ENCODE measurements around the gene SNED1.

SNED1 gene

GRCh38 chr2:241112046-241112445, 113.6 kb downstream of the SNED1 start:
- TF ChIP-seq CTCF (conservative IDR thresholded peaks at IDR 0.05; ENCODE audit: low read depth, low read length) = no peak
- no peak for DNase-seq (ENCODE audit: low read depth)
- no peak overlapping the region for H3K4me3 ChIP-seq (ENCODE audit: low read length)

- no peak for DNase-seq (ENCODE audit: low read depth)
- no peak overlapping the region for H3K4me3 ChIP-seq (ENCODE audit: low read length)
- TF ChIP-seq CTCF (conservative IDR thresholded peaks at IDR 0.05; ENCODE audit: low read depth, low read length) = no peak
These were observed 114.2 kb downstream of the SNED1 start for GRCh38 chr2:241112592-241112991.

- H3K4me3 ChIP-seq (ENCODE audit: low read length) = no peak overlapping the region
- TF ChIP-seq CTCF (conservative IDR thresholded peaks at IDR 0.05; ENCODE audit: low read depth, low read length) = no peak
- no peak for DNase-seq (ENCODE audit: low read depth)
These were observed 116.4 kb downstream of the SNED1 start for GRCh38 chr2:241114836-241115235.

- no peak for TF ChIP-seq CTCF (conservative IDR thresholded peaks at IDR 0.05; ENCODE audit: low read depth, low read length)
- DNase-seq (ENCODE audit: low read depth) = no peak
These were observed 116.9 kb downstream of the SNED1 start for GRCh38 chr2:241115361-241115760.

GRCh38 chr2:241116606-241117560, 118.5 kb downstream of the SNED1 start:
- no peak overlapping the region for H3K4me3 ChIP-seq (ENCODE audit: low read length)
- TF ChIP-seq CTCF (conservative IDR thresholded peaks at IDR 0.05; ENCODE audit: low read depth, low read length) = no peak
- DNase-seq (ENCODE audit: low read depth) = no peak

More at GRCh38 chr2:241115361-241115760, 116.9 kb downstream of the SNED1 start:
- no peak overlapping the region for H3K4me3 ChIP-seq (ENCODE audit: low read length)

- H3K4me3 ChIP-seq (ENCODE audit: low read length) = no peak overlapping the region
- TF ChIP-seq CTCF (conservative IDR thresholded peaks at IDR 0.05; ENCODE audit: low read depth, low read length) = no peak
- DNase-seq (ENCODE audit: low read depth) = no peak
These were observed 120.5 kb downstream of the SNED1 start for GRCh38 chr2:241118737-241119505.
